Body of pancreas (tissue), 4 donors: ENCODE measurements around the gene TFCP2L1. TPM values are rescaled to one million over a fixed set of nuclear protein-coding genes. Genes with fewer than 3 reads are reported as not detected.

Experiments used
- ATAC-seq: fragments of 150-250 bp; one replicate; pipeline ENCODE4 v1.9.1; 2016
- DNase-seq, 4 donors: peaks; one replicate each; pipeline ENCODE4 v3.0.0-alpha.2; 2019
- H3K27ac ChIP-seq, 4 donors: fragments of 200-600 bp; sonication (generic); 1 replicate in 3 of 4; 2 replicates in 1 of 4; pipeline versions ENCODE4 v1.5.1 to v1.6.1; 2016 to 2019; ENCODE audit warnings: mild to moderate bottlenecking in 1 of 4, mixed read lengths in 1 of 4, moderate library complexity in 1 of 4
- H3K27me3 ChIP-seq, 2 donors: fragments of 200-600 bp; sonication (generic); one replicate each; pipeline ENCODE4 v1.6.0; 2016; ENCODE audit warnings: mild to moderate bottlenecking in 1 of 2
- H3K36me3 ChIP-seq, 2 donors: fragments of 200-600 bp; sonication (generic); replicated peaks in 1 of 2; 2 replicates each; pipeline ENCODE4 v1.5.1; 2016; ENCODE audit warnings: low read depth in 2 of 2; ENCODE audit not compliant: insufficient read depth in 1 of 2
- H3K4me1 ChIP-seq: fragments of 200-600 bp; sonication (generic); one replicate; pipeline ENCODE4 v1.6.0; 2016
- H3K4me3 ChIP-seq, 2 donors: fragments of 200-600 bp; sonication (generic); 1 replicate in 1 of 2; 2 replicates in 1 of 2; pipeline ENCODE4 v1.5.1; 2016 to 2019
- H3K9me3 ChIP-seq, 3 donors: fragments of 200-600 bp; sonication (generic); 1 replicate in 2 of 3; 2 replicates in 1 of 3; pipeline ENCODE4 v1.5.1; 2016
- CTCF ChIP-seq, 7 experiments: fragments of 450-650 bp in 4 of 7; fragments of 200-600 bp in 3 of 7; sonication (generic) in 3 of 7; IDR thresholded peaks; one replicate each; pipeline ENCODE4 v1.5.1; 2016 to 2019; ENCODE audit warnings: antibody characterized with exemption in 7 of 7
- POLR2A ChIP-seq, 3 donors: fragments of 450-650 bp; IDR thresholded peaks; one replicate each; pipeline ENCODE4 v1.6.1; 2016; ENCODE audit warnings: antibody characterized with exemption in 3 of 3, mild to moderate bottlenecking in 2 of 3
- WGBS, 2 donors: methylation state at CpG; one replicate each; pipeline ENCODE4 v1.1.5; 2017; 5-methylcytosine and 5-hydroxymethylcytosine counted together
- intact Hi-C: fragments of 100-400 bp; cut with DNase I; formaldehyde crosslinking; loops from one replicate; pipeline ENCODE4 v1.15.1; 2023
- total RNA-seq, 2 donors: library from RNA; depleted of rRNA; stranded (reverse); fragments of >200 nt; gene quantifications; one replicate each; pipeline ENCODE4 v1.1.0, GENCODE V29; 2016

TFCP2L1 gene
- total RNA-seq, 2 donors from 2014 or later = 4.6 to 8.3 TPM

DNA sequence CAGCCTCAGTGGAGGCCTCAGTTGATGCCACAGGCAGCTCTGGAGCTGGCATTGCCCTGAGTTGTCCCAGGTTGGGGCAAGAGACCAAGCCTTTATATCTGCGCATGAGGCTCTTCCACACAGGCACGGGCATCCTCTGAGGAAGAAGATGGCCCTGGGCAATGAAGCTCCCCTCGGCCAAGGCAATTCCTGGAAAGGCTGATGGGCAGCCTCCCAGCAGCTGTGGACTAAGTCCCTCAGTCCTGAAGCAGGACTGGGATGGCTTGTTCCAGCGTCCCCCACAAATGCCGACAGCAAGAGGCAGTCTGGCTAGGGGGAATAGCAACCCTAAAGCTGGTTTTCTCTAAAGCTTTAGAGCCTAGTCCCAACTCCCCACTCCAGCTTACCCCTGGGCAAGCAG is 90.0 kb downstream of the TFCP2L1 start:
- 82 to 100% methylated on average over 1 to 5 of the region's 5 CpGs for WGBS, 2 donors
- Histone ChIP-seq H3K9me3 (no peaks in the 10 kb centered on the region), H3K27me3 (no peaks in the 10 kb centered on the region), H3K4me3 (no peak overlapping the region), H3K27ac (no peak overlapping the region), H3K4me1 (no peaks in the 10 kb centered on the region), H3K36me3 (no peaks in the 10 kb centered on the region)
- no peak for ATAC-seq
- DNase-seq = no peak
- intact Hi-C loops = no loop called here
- TF ChIP-seq POLR2A (IDR thresholded peaks at IDR 0.05) = no peak
- TF ChIP-seq CTCF (IDR thresholded peaks at IDR 0.05) = no peak

GRCh38 chr2:121194626-121195025 is 90.4 kb downstream of the TFCP2L1 start:
- intact Hi-C loops = no loop called here
- H3K27me3 ChIP-seq = no peaks in the 10 kb centered on the region
- H3K27ac ChIP-seq = no peak overlapping the region
- WGBS, 2 donors = 90 to 94% methylated on average over 2 to 5 of the region's 5 CpGs
- DNase-seq (no peak), ATAC-seq (no peak)
- TF ChIP-seq POLR2A (IDR thresholded peaks at IDR 0.05) (no peak), CTCF (IDR thresholded peaks at IDR 0.05) (no peak)
- H3K9me3 ChIP-seq = no peaks in the 10 kb centered on the region
- H3K4me3 ChIP-seq = no peak overlapping the region
- H3K36me3 ChIP-seq = no peaks in the 10 kb centered on the region
- H3K4me1 ChIP-seq = no peaks in the 10 kb centered on the region

DNA sequence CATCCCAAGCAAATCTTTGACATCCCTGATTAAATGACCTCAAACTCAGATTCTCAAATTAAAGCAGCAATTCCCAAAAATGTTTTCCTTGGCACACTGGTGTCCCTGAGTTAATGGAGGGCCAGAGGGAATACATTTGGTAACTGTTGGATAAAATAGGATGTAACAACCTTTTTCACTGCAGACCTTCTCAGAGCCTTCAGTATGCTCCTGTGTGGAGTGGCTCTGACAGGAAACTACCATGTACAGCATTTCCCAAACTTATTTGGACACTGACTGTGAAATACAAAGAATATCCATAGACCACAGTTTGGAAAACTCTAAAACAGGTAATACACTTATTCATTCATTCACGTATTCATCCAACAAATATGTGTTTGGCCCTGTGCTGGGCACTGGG is 91.8 kb downstream of the TFCP2L1 start:
- H3K27me3 ChIP-seq = no peaks in the 10 kb centered on the region
- no peaks in the 10 kb centered on the region for H3K36me3 ChIP-seq
- TF ChIP-seq POLR2A (IDR thresholded peaks at IDR 0.05) (no peak), CTCF (IDR thresholded peaks at IDR 0.05) (no peak)
- DNase-seq (no peak), ATAC-seq (no peak)
- H3K27ac ChIP-seq = no peak overlapping the region
- no peaks in the 10 kb centered on the region for H3K4me1 ChIP-seq
- WGBS, 2 donors = 88 to 100% methylated on average over 1 of the region's 1 CpG
- intact Hi-C loops = no loop called here
- no peaks in the 10 kb centered on the region for H3K9me3 ChIP-seq
- no peak overlapping the region for H3K4me3 ChIP-seq

DNA sequence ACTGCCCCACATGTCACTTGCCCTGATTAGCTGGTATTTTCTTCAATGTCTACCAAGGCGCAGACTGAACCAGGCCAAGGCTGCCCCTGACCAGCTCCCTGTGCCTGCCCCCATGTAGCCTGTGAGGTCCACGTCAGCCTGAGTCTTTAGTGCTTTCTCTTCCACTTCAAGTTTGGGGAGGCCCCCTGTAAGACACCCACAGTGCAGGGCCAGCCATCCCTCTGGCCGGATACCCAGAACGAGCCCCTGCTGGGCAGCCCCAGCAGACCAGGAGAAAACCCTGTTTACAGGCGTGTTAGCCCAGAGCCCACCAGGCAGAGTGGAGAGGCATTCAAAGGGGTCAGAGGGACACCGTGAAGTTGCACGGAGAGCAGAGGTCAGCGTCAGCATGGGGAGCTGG is 92.4 kb downstream of the TFCP2L1 start:
- intact Hi-C loops = no loop called here
- Histone ChIP-seq H3K9me3 (no peaks in the 10 kb centered on the region), H3K4me3 (no peak overlapping the region), H3K27me3 (no peaks in the 10 kb centered on the region), H3K36me3 (no peaks in the 10 kb centered on the region), H3K4me1 (no peaks in the 10 kb centered on the region), H3K27ac (no peak overlapping the region)
- DNase-seq = no peak
- WGBS, 2 donors = 84 to 96% methylated on average over 8 of the region's 8 CpGs
- ATAC-seq = no peak
- no peak for TF ChIP-seq POLR2A (IDR thresholded peaks at IDR 0.05)
- TF ChIP-seq CTCF (IDR thresholded peaks at IDR 0.05) = no peak
